ENCODE results near the gene CFAP45. TPM values are rescaled to one million over a fixed set of nuclear protein-coding genes. Genes with fewer than 3 reads are reported as not detected.

CFAP45 gene
- total RNA-seq, 6 experiments from 2014 or later, result 0.94 to 2.5 (median 1.2) TPM

DNA sequence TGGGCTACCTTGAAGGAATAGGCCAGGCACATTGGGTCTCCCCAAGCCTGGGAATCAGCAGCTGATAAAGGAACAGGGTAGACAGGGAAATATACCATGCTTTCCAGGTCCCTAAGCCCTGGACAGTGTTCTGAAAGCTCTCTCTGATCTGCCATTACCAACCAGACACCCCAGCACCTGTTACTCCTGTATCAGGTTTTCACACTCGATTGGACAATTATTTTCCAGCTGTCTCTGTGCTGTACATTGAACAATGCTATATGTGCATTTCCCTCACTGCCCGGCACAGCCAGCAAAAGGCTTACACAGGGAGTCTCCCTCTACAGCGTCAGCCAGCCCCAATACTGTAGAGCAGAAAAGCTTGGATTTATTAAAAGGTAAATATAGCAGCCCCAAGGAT, 4.7 kb downstream of the CFAP45 start:
- Mint-ChIP-seq H3K27me3 (ENCODE audit: insufficient read depth) (no peaks in the 10 kb centered on the region), H3K4me3 (no peak overlapping the region), H3K4me1 (ENCODE audit: low read depth) (peaks cover 22% of the 10 kb centered on the region), H3K9me3 (no peaks in the 10 kb centered on the region), H3K36me3 (ENCODE audit: low read depth) (no peaks in the 10 kb centered on the region), H3K27ac (no peak overlapping the region)
- no peak for DNase-seq
- TF ChIP-seq, protein P1, sequence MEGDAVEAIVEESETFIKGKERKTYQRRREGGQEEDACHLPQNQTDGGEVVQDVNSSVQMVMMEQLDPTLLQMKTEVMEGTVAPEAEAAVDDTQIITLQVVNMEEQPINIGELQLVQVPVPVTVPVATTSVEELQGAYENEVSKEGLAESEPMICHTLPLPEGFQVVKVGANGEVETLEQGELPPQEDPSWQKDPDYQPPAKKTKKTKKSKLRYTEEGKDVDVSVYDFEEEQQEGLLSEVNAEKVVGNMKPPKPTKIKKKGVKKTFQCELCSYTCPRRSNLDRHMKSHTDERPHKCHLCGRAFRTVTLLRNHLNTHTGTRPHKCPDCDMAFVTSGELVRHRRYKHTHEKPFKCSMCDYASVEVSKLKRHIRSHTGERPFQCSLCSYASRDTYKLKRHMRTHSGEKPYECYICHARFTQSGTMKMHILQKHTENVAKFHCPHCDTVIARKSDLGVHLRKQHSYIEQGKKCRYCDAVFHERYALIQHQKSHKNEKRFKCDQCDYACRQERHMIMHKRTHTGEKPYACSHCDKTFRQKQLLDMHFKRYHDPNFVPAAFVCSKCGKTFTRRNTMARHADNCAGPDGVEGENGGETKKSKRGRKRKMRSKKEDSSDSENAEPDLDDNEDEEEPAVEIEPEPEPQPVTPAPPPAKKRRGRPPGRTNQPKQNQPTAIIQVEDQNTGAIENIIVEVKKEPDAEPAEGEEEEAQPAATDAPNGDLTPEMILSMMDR (IDR thresholded peaks at IDR 0.05), result no peak

DNA sequence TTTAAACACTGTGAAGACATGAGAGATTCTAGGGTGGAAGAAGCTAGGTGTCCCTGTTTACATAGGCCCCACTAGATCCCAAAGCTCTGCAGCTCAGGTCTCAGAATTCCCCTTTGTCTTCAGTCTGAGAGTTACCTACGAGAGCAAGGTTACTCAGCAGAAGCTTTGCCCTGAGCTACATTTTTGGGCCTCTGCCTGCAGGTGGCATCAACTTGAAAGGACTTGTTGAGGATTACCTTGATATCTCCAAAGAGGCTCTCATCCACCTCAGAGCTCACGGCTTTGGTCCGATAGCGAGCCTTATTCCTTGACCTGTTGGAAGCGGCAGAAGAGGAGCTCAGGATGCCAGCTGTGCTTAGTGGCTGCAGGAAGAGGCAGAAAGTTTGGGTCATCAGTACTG, 7.0 kb downstream of the CFAP45 start:
- Mint-ChIP-seq H3K4me3 (no peak overlapping the region), H3K27me3 (ENCODE audit: insufficient read depth) (no peaks in the 10 kb centered on the region), H3K27ac (no peak overlapping the region), H3K36me3 (ENCODE audit: low read depth) (0 out of 2 replicates have a peak, but pooled peaks cover 3% of the 10 kb centered on the region), H3K4me1 (ENCODE audit: low read depth) (peaks cover 42% of the 10 kb centered on the region), H3K9me3 (no peaks in the 10 kb centered on the region)
- TF ChIP-seq, protein P1 (IDR thresholded peaks at IDR 0.05), result peak; percentile 25; the same call in 1 of the 2 replicates
- DNase-seq, result no peak

DNA sequence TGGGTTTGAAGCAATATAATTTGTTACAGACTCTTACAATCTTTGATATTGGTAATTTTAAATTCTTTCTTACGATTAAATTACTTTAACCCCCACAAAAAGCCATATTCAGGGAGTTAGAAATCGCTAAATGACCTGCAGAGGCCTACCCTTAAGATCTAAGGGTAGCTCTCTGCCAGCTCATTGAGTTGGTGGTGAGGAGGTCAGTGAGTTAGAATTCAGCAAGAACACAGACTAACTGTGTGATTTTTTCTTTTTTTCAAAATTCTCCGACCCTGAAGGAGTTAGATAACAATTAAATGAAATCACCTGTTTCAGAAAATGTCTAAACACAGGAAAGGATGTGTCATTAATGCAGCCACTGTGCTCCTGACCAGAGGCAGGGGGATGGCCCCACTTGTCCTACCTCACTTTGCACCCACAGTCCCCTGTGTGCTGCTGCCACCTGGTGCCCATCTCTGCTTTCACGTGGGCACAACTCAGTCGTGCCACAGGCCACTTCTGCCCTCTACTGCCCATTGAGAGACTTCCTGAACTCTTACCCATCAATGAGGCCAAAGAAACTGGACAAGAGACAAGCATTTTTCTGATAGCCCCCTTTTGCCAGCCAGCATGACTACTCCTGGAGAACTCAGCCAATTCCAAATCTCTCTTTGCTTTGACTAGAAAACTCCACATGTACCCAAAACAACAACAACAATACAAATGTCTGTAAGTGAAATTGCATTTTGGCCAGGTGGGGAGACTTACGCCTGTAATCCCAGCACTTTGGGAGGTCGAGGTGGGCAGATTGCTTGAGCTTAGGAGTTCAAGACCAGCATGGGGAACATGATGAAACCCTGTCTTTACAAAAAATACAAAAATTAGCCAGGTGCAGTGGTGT, 8.4 kb downstream of the CFAP45 start:
- peak overlapping the region; percentile 70 for H3K27ac Mint-ChIP-seq

DNA sequence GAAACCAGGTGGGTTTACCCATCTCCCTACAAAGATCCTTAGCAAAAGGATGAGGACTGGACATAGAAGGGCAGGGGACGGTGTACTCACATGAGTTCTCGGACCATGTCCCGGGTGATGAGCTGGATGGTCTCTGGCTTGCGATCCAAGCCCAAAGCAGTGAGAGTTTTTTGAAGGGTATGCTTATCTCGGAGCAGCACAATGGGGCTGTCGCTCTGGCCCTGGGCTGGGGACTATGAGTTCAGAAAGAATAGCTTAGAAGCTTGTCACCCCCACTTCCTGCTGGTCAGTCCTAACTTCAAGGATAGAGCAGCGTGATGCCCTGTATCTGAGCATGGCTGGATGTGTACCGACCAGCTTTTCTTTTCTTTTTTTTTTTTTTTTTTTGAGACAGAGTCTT, 9.6 kb downstream of the CFAP45 start:
- peaks cover 2% of the 10 kb centered on the region; the same call in 1 of the 2 replicates for H3K27me3 Mint-ChIP-seq (ENCODE audit: insufficient read depth)
- H3K4me1 Mint-ChIP-seq (ENCODE audit: low read depth), result peaks cover 31% of the 10 kb centered on the region
- peak overlapping the region; percentile 61 for H3K4me3 Mint-ChIP-seq
- H3K9me3 Mint-ChIP-seq, result no peaks in the 10 kb centered on the region
- TF ChIP-seq, protein P1 (IDR thresholded peaks at IDR 0.05), result no peak
- peak overlapping the region; percentile 87 for H3K27ac Mint-ChIP-seq
- no peak for DNase-seq
- H3K36me3 Mint-ChIP-seq (ENCODE audit: low read depth), result 0 out of 2 replicates have a peak, but pooled peaks cover 4% of the 10 kb centered on the region

More for the DNA sequence above, 8.4 kb downstream of the CFAP45 start:
- peak; percentile 87 for DNase-seq
- no peaks in the 10 kb centered on the region for H3K9me3 Mint-ChIP-seq
- TF ChIP-seq, protein P1 (IDR thresholded peaks at IDR 0.05), result peak; percentile 100
- 0 out of 2 replicates have a peak, but pooled peaks cover 4% of the 10 kb centered on the region for H3K36me3 Mint-ChIP-seq (ENCODE audit: low read depth)
- H3K27me3 Mint-ChIP-seq (ENCODE audit: insufficient read depth), result no peaks in the 10 kb centered on the region; the same call in 1 of the 2 replicates
- H3K4me1 Mint-ChIP-seq (ENCODE audit: low read depth), result peaks cover 38% of the 10 kb centered on the region
- H3K4me3 Mint-ChIP-seq, result peak overlapping the region; percentile 11; the same call in 1 of the 2 replicates

DNA sequence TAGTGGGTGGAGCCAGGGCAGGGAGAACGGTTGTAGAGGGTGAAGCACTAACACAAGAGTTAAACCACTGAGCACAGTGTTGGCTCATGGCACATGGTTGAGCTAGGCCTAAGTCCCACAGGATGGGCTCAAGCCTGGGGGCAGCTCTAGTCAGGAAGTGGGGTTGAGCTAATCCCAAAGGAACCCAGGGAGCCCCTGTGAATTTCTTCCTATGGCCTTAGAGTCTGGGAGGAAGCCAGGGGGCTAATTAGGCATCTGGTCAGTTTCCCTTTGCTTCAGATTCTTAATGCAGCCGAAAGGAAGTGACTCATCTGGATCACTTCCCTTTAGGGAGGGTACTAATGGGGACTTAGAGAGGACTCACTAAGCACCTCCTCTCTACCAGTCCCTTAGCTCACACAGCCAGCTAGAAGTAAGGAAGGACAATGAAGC, 10.1 kb downstream of the CFAP45 start:
- TF ChIP-seq, protein P1 (IDR thresholded peaks at IDR 0.05), result no peak
- Mint-ChIP-seq H3K4me1 (ENCODE audit: low read depth) (peaks cover 31% of the 10 kb centered on the region), H3K27me3 (ENCODE audit: insufficient read depth) (peaks cover 2% of the 10 kb centered on the region; the same call in 1 of the 2 replicates), H3K9me3 (no peaks in the 10 kb centered on the region), H3K36me3 (ENCODE audit: low read depth) (peaks cover 6% of the 10 kb centered on the region), H3K27ac (peak overlapping the region; percentile 87), H3K4me3 (peak overlapping the region; percentile 61)
- DNase-seq, result peak; percentile 91
